Activated CD4-positive, alpha-beta T cell treated with anti-CD3 and anti-CD28 coated beads, Interleukin-2, amount 10 ng/mL, durations not matched to agents 7 days and 5 days (primary cell): ENCODE measurements around the gene PLD3. TPM values are rescaled to one million over a fixed set of nuclear protein-coding genes. Genes with fewer than 3 reads are reported as not detected.

ENCODE experiments used
- CTCF ChIA-PET: fragments of 350-600 bp; sonication (Branson Sonifier 250); formaldehyde crosslinking; loops from one replicate; lab custom pipeline; 2021; ENCODE audit warnings: antibody characterized with exemption; lab: Charles Lee
- POLR2A ChIA-PET: fragments of 350-600 bp; sonication (Branson Sonifier 250); formaldehyde crosslinking; loops from one replicate; lab custom pipeline; 2021; ENCODE audit warnings: antibody characterized with exemption; lab: Charles Lee
- DNase-seq: peaks from one replicate; pipeline ENCODE4 v3.0.0-alpha.2; 2020
- H3K27ac Mint-ChIP-seq: one replicate; pipeline ENCODE4 v1.8.0; 2021; ENCODE audit warnings: mild to moderate bottlenecking, moderate library complexity, mixed read lengths
- H3K27me3 Mint-ChIP-seq: one replicate; pipeline ENCODE4 v1.8.0; 2021; ENCODE audit warnings: mixed read lengths
- H3K36me3 Mint-ChIP-seq: one replicate; pipeline ENCODE4 v1.8.0; 2021; ENCODE audit warnings: low read depth, mixed read lengths
- H3K4me1 Mint-ChIP-seq: one replicate; pipeline ENCODE4 v1.8.0; 2021; ENCODE audit warnings: mixed read lengths
- H3K4me3 Mint-ChIP-seq: one replicate; pipeline ENCODE4 v1.8.0; 2021; ENCODE audit warnings: mild to moderate bottlenecking, moderate library complexity, mixed read lengths
- H3K9me3 Mint-ChIP-seq: one replicate; pipeline ENCODE4 v1.8.0; 2021; ENCODE audit warnings: mixed read lengths
- total RNA-seq, 2 experiments: library from RNA; stranded (reverse); gene quantifications; one replicate each; pipeline ENCODE4 v1.2.3, GENCODE V29; 2021

The PLD3 gene
- total RNA-seq, 2 experiments from 2014 or later: 70.8 to 73.7 TPM

DNA sequence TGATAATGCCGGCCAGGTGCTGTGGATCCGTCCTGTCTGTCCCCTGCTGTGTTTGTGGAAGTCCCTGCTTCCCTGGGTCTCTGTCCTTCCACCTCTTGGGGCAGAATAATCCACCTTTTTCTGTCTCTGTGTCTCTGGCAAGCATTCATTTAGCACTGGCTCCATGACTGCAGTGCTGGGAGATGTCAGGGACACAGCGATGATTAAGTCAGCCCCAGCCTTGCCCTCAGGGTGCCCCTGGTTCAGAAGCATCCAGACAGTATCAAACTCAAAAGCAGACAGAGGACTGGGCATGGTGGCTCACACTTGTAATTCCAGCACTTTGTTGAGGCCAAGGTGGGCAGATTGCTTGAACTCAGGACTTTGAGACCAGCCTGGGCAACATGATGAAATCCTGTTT, 40.0 kb downstream of the PLD3 start:
- H3K27ac Mint-ChIP-seq: no peak overlapping the region
- no peaks in the 10 kb centered on the region for H3K36me3 Mint-ChIP-seq
- POLR2A ChIA-PET: no interaction called here
- H3K4me1 Mint-ChIP-seq: no peaks in the 10 kb centered on the region
- no peaks in the 10 kb centered on the region for H3K9me3 Mint-ChIP-seq
- DNase-seq: no peak
- CTCF ChIA-PET: no interaction called here
- H3K4me3 Mint-ChIP-seq: no peak overlapping the region
- H3K27me3 Mint-ChIP-seq: peaks cover 2% of the 10 kb centered on the region

DNA sequence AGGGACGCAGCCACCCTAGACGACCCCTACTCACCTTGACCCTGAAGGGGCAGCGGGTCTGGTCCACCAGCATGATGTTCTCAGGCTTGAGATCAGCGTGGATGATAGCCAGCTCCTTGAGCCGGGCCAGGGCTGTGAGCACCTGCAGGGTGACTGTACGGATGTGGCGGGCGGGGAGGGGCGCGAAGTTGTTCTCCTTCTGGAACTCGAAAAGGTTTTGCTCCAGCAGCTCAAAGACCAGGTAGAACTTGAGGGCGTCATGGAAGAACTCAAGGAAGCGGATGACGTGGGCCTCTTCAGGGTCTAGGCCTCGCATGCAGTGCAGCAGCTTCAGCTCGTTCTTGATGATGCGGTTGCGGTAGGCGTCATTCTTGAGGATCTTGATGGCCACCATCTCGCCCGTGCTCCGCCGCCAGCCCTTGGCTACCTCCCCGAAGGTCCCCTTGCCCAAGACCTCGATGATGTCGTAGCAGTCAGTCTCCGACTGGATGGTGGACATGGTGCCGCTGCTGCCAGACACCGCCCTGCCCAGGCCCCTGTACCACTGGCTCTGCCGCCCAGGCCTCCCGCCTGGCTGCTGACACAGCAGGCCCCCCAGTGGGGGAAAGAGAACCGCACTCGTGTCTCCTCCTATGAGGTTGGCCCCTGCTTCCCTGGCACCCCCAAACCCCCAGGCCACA, 41.0 kb downstream of the PLD3 start:
- Mint-ChIP-seq H3K27ac (no peak overlapping the region), H3K9me3 (no peaks in the 10 kb centered on the region), H3K36me3 (no peaks in the 10 kb centered on the region), H3K27me3 (peaks cover 2% of the 10 kb centered on the region), H3K4me1 (no peaks in the 10 kb centered on the region), H3K4me3 (no peak overlapping the region)
- no peak for DNase-seq
- CTCF ChIA-PET: interaction anchor here (0.6 to 0.7 kb wide), 2 partner anchors 22 to 160 kb away, joined by 3 to 5 read pairs; no protein-coding TSS in a partner anchor
- POLR2A ChIA-PET: no interaction called here

DNA sequence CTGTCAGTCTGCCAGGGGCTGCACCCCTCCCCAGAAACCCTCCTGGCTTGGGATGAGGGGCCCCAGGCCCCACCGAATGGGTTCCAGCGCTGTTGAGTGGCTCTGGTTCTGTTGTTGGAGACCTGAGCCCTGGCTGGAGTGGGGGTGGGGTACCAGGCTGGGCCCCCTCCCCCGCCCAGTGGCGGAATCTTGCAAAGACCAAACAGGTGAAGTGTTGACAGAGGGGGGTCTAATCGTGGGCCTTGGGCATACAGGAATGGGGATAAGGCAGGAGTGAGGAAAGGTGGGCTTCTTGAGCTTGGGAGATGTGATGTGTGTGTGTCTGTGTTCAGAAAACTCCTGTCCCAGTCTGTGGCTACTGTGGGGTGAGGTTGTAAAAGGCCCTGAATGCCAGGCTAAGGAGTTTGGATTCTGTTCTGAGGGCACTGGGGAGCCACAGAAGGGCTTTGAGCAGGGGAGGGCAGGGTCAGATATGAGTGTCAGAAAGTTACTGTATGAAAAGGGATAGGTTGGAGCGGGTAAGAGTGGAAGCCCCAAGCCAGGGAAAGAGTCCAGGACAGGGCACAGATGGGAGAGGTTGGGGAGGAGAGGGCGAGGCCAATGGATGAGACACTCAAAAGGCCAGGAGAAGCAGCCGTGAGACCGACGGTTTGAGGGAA, 41.7 kb downstream of the PLD3 start, which contains the start of gene HIPK4:
TSS of gene HIPK4 (minus strand) at position 98 of the 659 bp plus-strand sequence. CDS start 279 bp downstream, outside the sequence.
- Mint-ChIP-seq H3K4me3 (no peak within 1 kb of the TSS), H3K27me3 (peaks cover 2% of the 10 kb centered on the region), H3K9me3 (no peaks in the 10 kb centered on the region), H3K4me1 (no peaks in the 10 kb centered on the region), H3K36me3 (no peaks in the 10 kb centered on the region), H3K27ac (no peak within 1 kb of the TSS)
- ChIA-PET POLR2A (no interaction called here), CTCF (interaction anchor here (0.6 kb wide), 1 partner anchor 22 kb away, joined by 3 read pairs; no protein-coding TSS in a partner anchor)
- DNase-seq: no peak

DNA sequence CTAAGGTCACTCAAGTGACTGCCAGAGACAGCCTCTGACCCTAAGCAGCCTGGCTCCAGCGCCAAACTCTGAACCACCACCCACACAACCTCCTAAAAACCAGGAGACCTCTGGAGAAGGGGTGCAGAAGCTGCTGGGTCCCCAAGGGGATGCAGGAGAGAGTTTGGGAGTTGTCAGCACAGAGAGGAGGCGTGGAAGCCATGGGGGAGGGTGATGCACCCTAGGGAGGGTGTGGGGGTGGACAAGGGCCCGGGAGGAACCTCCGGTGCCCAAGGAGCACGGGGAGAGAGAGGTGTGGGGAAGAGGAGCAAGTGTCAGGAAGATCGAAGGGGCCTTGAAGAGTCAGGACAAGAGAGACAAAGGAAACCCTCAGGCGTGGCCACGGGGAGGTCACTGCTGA, 43.6 kb downstream of the PLD3 start:
- no peak overlapping the region for H3K4me3 Mint-ChIP-seq
- H3K27ac Mint-ChIP-seq: no peak overlapping the region
- H3K4me1 Mint-ChIP-seq: no peaks in the 10 kb centered on the region
- POLR2A ChIA-PET: no interaction called here
- CTCF ChIA-PET: no interaction called here
- no peaks in the 10 kb centered on the region for H3K27me3 Mint-ChIP-seq
- H3K9me3 Mint-ChIP-seq: no peaks in the 10 kb centered on the region
- DNase-seq: no peak
- H3K36me3 Mint-ChIP-seq: no peaks in the 10 kb centered on the region

DNA sequence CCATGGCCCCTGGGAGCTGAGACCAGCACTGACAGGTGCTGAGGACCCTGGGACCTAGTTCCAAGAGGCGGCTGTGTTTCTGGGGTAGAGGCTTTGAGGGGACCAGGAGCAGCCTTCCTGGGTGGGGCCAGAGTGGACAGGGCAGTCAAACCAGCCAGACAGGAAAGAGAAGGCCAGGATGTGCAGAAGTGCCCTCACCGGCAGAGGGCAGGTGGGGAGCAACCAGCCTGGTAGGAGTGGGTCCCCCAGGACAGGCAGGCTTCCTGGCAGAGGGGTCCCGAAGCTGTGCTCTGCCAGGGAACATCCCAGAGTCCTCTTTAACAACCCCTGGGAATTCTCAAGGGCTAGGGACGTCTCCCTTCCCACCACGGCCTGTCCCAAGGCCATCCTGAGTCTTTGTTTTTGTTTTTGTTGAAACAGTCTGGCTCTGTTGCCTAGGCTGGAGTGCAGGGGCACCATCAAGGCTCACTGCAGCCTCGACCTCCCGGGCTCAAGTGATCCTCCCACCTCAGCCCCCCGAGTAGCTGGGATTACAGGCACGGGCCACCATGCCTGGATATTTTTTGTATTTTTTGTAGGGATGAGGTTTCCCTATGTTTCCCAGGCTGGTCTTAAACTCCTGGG, 44.5 kb downstream of the PLD3 start:
- no peaks in the 10 kb centered on the region for H3K9me3 Mint-ChIP-seq
- no peak overlapping the region for H3K27ac Mint-ChIP-seq
- no peak for DNase-seq
- no peaks in the 10 kb centered on the region for H3K4me1 Mint-ChIP-seq
- POLR2A ChIA-PET: no interaction called here
- no peaks in the 10 kb centered on the region for H3K27me3 Mint-ChIP-seq
- CTCF ChIA-PET: no interaction called here
- H3K36me3 Mint-ChIP-seq: no peaks in the 10 kb centered on the region
- no peak overlapping the region for H3K4me3 Mint-ChIP-seq

DNA sequence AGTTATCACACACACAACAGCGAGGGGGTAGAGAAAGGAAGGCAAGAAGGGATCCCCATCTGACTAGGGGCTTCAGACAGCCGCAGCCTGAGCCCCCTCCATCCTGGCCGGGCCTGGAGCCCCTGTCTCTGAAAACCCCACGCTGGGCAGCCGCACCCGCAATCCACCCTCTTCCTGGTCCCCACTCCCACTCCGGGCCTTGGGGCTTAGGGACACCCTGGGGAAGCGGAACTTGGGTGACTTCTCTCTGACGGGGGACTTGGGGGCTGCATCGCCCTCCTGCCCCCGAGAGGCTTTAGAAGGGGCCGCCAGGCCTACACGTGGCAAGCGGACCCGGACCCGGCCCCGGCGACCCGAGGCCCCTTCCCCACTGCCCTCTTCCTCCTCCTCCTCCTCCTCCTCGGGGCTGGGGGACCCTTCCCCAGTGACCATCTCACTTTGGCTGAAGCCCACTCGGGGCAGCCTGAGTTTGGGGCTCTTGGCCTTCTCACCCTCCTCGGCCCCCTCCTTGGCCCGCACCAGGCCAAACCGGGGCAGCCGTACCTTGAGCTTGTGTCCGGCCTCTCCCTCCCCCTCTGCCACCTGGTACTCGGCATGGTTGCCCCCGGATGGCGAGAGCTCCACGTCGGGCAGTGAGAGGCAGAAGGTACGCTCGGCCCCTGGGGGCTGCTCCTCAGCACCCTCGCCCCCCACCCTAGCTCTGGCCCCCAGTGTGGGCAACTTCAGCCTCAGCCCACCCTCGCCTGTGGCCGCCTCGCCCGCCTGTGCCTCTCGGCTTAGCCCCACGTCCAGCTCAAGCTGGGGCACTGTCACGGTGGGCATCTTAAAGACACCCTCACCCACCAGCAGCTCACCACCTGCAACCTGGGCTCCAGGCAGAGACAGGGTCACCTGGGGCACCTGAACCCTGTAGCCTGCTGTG, 45.7 kb downstream of the PLD3 start:
- Mint-ChIP-seq H3K4me3 (no peak overlapping the region), H3K27ac (no peak overlapping the region), H3K36me3 (no peaks in the 10 kb centered on the region), H3K4me1 (peaks cover 6% of the 10 kb centered on the region), H3K27me3 (no peaks in the 10 kb centered on the region), H3K9me3 (no peaks in the 10 kb centered on the region)
- no peak for DNase-seq
- ChIA-PET CTCF (interaction anchor here (2.7 kb wide), 1 partner anchor 27 kb away, joined by 9 read pairs; no protein-coding TSS in a partner anchor), POLR2A (no interaction called here)

DNA sequence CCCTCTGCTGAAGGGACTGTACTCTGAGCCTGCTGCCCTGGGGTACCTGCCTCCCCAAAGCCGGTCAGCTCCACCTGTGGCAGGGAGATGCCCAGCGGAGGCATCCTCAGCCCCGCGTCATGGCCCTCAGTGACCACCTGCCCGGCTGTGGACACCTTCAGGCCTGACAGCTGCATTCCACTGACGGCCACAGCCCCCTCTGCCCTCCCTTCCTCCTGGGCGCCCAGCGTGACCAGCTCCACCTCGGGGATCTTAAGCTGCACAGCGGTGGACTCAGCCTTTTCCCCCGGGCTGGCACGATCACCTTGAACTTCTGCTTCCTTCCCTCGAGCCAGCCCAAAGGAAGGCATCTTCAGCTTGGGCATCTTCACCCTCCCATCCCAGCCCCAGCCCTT, 46.3 kb downstream of the PLD3 start:
- H3K27me3 Mint-ChIP-seq: no peaks in the 10 kb centered on the region
- no peaks in the 10 kb centered on the region for H3K9me3 Mint-ChIP-seq
- no peaks in the 10 kb centered on the region for H3K36me3 Mint-ChIP-seq
- H3K27ac Mint-ChIP-seq: no peak overlapping the region
- H3K4me1 Mint-ChIP-seq: peaks cover 9% of the 10 kb centered on the region
- ChIA-PET CTCF (interaction anchor here (1.0 to 2.7 kb wide), 2 partner anchors 9 to 26 kb away, joined by 4 to 9 read pairs; no protein-coding TSS in a partner anchor), POLR2A (no interaction called here)
- H3K4me3 Mint-ChIP-seq: no peak overlapping the region
- DNase-seq: no peak

DNA sequence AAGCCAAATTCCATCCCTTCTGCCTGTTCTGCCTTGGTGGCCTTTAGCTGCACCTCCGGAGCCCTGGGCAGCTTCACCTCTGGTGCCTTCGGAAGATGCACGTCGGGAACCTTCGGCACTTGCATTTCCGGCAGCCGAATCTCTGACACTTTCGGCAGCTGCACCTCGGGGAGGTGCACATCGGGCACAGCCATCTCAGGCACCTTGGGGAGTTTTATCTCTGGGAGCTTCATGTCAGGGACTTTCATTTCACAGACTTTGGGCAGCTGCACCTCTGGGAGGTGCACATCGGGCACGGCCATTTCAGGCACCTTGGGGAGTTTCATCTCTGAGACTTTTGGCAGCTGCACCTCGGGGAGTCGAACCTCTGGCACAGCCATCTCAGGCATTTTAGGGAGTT, 47.5 kb downstream of the PLD3 start:
- peaks cover 9% of the 10 kb centered on the region for H3K4me1 Mint-ChIP-seq
- no peak overlapping the region for H3K4me3 Mint-ChIP-seq
- CTCF ChIA-PET: interaction anchor here (0.6 to 2.7 kb wide), 4 partner anchors 8 to 183 kb away, joined by 3 to 9 read pairs (median 4); no protein-coding TSS in a partner anchor
- POLR2A ChIA-PET: no interaction called here
- no peaks in the 10 kb centered on the region for H3K27me3 Mint-ChIP-seq
- no peak for DNase-seq
- H3K27ac Mint-ChIP-seq: no peak overlapping the region
- H3K9me3 Mint-ChIP-seq: no peaks in the 10 kb centered on the region
- H3K36me3 Mint-ChIP-seq: no peaks in the 10 kb centered on the region

DNA sequence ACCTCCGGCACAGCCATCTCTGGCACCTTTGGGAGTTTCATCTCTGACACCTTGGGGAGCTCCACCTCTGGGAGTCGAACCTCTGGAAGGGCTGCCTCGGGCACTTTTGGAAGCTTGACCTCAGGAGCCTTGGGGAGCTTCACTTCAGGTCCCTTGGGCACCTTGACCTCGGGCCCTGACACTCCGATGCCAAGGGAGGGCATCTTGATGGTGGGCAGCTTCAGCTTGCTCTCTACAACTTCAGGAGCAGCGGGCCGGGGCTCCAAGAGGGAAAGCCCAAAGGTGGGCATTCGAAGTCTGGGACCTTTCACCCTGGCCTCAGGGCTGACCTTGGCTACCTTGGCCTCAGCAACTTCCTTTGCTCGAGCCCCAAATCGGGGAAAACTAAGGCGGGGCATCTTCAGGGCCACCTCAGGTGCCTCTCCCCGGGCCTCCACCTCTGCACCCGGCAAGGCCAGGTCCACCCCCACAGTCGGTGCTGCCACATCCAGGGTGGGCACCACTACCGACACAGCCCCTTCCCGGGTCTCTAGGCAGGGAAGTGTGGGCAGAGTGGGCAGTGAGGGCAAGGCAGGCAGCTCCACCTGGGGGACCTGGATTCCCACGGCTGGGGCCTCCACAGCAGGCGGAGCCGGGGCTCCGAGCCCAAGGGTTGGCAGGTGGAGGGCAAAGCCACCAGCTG, 48.5 kb downstream of the PLD3 start:
- DNase-seq: no peak
- no peaks in the 10 kb centered on the region for H3K9me3 Mint-ChIP-seq
- no peaks in the 10 kb centered on the region for H3K36me3 Mint-ChIP-seq
- no peaks in the 10 kb centered on the region for H3K27me3 Mint-ChIP-seq
- POLR2A ChIA-PET: no interaction called here
- H3K4me3 Mint-ChIP-seq: no peak overlapping the region
- H3K4me1 Mint-ChIP-seq: peaks cover 9% of the 10 kb centered on the region
- no peak overlapping the region for H3K27ac Mint-ChIP-seq
- CTCF ChIA-PET: interaction anchor here (2.7 kb wide), 1 partner anchor 24 kb away, joined by 9 read pairs; no protein-coding TSS in a partner anchor

DNA sequence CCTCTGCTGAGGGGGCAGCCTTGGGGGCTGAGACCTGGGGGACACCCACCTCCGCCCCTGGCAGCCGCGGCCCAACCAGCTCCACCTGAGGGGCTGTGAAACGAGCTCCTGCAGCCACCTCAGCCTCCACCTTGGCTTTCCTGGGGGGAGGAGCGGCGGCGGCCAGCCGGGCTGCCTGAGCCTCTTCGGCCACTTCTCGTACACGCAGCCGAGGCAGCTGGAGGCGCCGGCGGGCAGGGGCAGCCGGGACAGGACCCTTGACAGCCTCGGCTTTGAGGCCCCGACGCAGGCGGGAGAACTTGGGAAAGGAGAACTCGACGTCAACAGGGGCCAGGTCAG, 49.0 kb downstream of the PLD3 start:
- H3K27ac Mint-ChIP-seq: no peak overlapping the region
- ChIA-PET POLR2A (no interaction called here), CTCF (no interaction called here)
- no peaks in the 10 kb centered on the region for H3K36me3 Mint-ChIP-seq
- no peak overlapping the region for H3K4me3 Mint-ChIP-seq
- peaks cover 9% of the 10 kb centered on the region for H3K4me1 Mint-ChIP-seq
- H3K9me3 Mint-ChIP-seq: no peaks in the 10 kb centered on the region
- DNase-seq: no peak
- H3K27me3 Mint-ChIP-seq: no peaks in the 10 kb centered on the region

DNA sequence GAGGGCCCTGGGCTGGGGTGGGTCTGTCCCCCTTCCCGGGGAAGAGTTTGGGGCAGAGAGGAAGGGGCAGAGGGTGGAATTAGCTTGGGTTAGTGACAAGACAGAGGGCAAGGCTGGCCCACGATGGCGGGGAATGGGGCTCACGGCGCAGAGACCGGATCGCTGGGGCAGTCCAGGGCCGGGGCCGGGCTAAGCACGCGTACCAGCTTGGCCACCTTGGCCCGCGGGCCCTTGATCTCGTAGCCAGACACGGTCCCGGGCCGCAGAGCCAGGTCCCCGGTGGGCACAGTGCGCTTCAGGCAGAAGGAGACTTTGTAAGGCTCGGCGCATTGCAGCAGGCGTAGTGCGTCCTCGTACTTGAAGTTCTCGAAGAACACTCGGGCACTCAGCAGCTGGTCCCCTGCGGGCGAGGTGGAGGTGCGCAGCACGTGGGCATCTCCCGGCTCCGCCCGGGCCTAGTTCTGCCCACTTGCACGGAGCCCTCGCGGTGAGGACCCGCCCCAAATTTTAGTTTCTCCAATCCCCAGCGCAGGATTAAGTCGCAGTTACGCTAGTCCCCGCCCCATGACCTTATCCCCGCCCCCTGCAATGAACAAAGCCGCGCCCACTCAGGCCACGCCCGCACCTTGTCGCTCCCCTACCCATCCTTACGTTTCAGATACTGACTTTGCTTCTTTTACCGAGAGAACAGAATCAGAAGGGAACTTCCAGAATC, 50.1 kb downstream of the PLD3 start:
- no peak overlapping the region for H3K27ac Mint-ChIP-seq
- CTCF ChIA-PET: no interaction called here
- no peaks in the 10 kb centered on the region for H3K36me3 Mint-ChIP-seq
- POLR2A ChIA-PET: no interaction called here
- H3K27me3 Mint-ChIP-seq: no peaks in the 10 kb centered on the region
- DNase-seq: peak; percentile 66
- no peak overlapping the region for H3K4me3 Mint-ChIP-seq
- no peaks in the 10 kb centered on the region for H3K9me3 Mint-ChIP-seq
- H3K4me1 Mint-ChIP-seq: peaks cover 17% of the 10 kb centered on the region
